Retinal pigment epithelial cell (primary cell): ENCODE measurements around the gene EDNRB.

Experiments
- DNase-seq: peaks from one replicate; pipeline ENCODE4 v3.0.0-alpha.2; 2010; ENCODE audit warnings: low read depth
- H3K4me3 ChIP-seq: 2 replicates; pipeline ENCODE4 v1.5.1; 2011; ENCODE audit warnings: mild to moderate bottlenecking, low read length, control low read depth, moderate library complexity
- CTCF ChIP-seq: conservative IDR thresholded peaks from 2 replicates; pipeline ENCODE4 v1.5.1; 2011; ENCODE audit warnings: low read depth, low read length, control low read depth, inconsistent platforms

The EDNRB gene

GRCh38 chr13:77911751-77912150, 6.9 kb downstream of the EDNRB start:
- TF ChIP-seq CTCF = no peak
- H3K4me3 ChIP-seq = no peak overlapping the region
- no peak for DNase-seq

GRCh38 chr13:77909827-77910226, 8.8 kb downstream of the EDNRB start:
- no peak for TF ChIP-seq CTCF
- DNase-seq = no peak
- no peak overlapping the region for H3K4me3 ChIP-seq

GRCh38 chr13:77908531-77908930, 10.1 kb downstream of the EDNRB start:
- no peak for TF ChIP-seq CTCF
- no peak for DNase-seq
- no peak overlapping the region for H3K4me3 ChIP-seq

- DNase-seq = no peak
- H3K4me3 ChIP-seq = no peak overlapping the region
- no peak for TF ChIP-seq CTCF
Observed at GRCh38 chr13:77907666-77908341, 10.8 kb downstream of the EDNRB start.

GRCh38 chr13:77904031-77904430, 14.6 kb downstream of the EDNRB start:
- DNase-seq = no peak
- TF ChIP-seq CTCF = no peak
- H3K4me3 ChIP-seq = no peak overlapping the region

GRCh38 chr13:77903435-77903834, 15.2 kb downstream of the EDNRB start:
- TF ChIP-seq CTCF = no peak
- no peak for DNase-seq
- no peak overlapping the region for H3K4me3 ChIP-seq

GRCh38 chr13:77902319-77902963, 16.2 kb downstream of the EDNRB start:
- no peak for DNase-seq
- no peak overlapping the region for H3K4me3 ChIP-seq
- TF ChIP-seq CTCF = no peak
